ENCODE results near the gene MFAP2.

DNA sequence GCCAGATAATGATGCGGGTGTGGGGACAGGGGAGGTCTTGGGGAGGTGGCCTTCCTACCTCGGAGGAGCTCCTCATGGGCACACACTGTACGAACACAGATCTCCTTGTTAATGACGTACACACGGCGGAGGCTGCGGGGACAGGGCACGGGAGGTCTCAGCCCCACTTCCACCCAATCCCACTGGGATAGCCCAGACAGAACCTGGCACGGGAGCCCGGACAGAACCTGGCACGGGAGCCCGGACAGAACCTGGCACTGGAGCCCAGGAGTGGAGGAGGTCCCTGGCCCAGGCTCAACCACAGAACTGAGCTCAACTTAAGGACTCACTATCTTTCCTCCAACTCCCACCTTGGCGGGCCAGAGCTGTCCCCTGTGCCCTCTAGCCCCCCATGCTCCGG, 5.2 kb downstream of the MFAP2 start:
- TF ChIP-seq, protein P1, sequence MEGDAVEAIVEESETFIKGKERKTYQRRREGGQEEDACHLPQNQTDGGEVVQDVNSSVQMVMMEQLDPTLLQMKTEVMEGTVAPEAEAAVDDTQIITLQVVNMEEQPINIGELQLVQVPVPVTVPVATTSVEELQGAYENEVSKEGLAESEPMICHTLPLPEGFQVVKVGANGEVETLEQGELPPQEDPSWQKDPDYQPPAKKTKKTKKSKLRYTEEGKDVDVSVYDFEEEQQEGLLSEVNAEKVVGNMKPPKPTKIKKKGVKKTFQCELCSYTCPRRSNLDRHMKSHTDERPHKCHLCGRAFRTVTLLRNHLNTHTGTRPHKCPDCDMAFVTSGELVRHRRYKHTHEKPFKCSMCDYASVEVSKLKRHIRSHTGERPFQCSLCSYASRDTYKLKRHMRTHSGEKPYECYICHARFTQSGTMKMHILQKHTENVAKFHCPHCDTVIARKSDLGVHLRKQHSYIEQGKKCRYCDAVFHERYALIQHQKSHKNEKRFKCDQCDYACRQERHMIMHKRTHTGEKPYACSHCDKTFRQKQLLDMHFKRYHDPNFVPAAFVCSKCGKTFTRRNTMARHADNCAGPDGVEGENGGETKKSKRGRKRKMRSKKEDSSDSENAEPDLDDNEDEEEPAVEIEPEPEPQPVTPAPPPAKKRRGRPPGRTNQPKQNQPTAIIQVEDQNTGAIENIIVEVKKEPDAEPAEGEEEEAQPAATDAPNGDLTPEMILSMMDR (IDR thresholded peaks at IDR 0.05), result no peak
- TF ChIP-seq TCF7L2 (IDR thresholded peaks at IDR 0.05; ENCODE audit: low read depth, low read length), result no peak
- no peak for TF ChIP-seq POLR2AphosphoS5 (IDR thresholded peaks at IDR 0.05; ENCODE audit: low read depth, low read length)
